Measurements from ENCODE around the gene TSTD2.

Gene TSTD2
- 33.0 to 39.8 (median 37.3) reads per million in 4 experiments for total RNA-seq

- peak; percentile 89 for DNase-seq
These were observed at the start of gene TSTD2, which contains the start of gene NCBP1 for GRCh38 chr9:97632985-97633858. Gene TSTD2 (minus strand): TSS chr9:97633368. CDS start chr9:97627562, 5,806 bp downstream. Gene NCBP1 (plus strand): TSS chr9:97633821. CDS start chr9:97633882, 61 bp downstream.

- no peak for DNase-seq
These were observed 49.1 kb upstream of the TSTD2 start for GRCh38 chr9:97682242-97682641.

- DNase-seq: no peak
These were observed 42.5 kb upstream of the TSTD2 start for GRCh38 chr9:97675655-97676054.

GRCh38 chr9:97673922-97674321 is 40.8 kb upstream of the TSTD2 start:
- no peak for DNase-seq

GRCh38 chr9:97672403-97672802 is 39.2 kb upstream of the TSTD2 start:
- DNase-seq: no peak

GRCh38 chr9:97670586-97670985 is 37.4 kb upstream of the TSTD2 start:
- DNase-seq: no peak

- DNase-seq: no peak
These were observed 35.3 kb upstream of the TSTD2 start for GRCh38 chr9:97668485-97668884.

GRCh38 chr9:97666907-97667686 is 33.9 kb upstream of the TSTD2 start:
- no peak for DNase-seq

GRCh38 chr9:97665742-97666141 is 32.6 kb upstream of the TSTD2 start:
- no peak for DNase-seq

GRCh38 chr9:97660847-97661246 is 27.7 kb upstream of the TSTD2 start:
- no peak for DNase-seq

- no peak for DNase-seq
These were observed 27.2 kb upstream of the TSTD2 start for GRCh38 chr9:97660340-97660739.

- DNase-seq: no peak
These were observed 26.6 kb upstream of the TSTD2 start for GRCh38 chr9:97659771-97660170.

GRCh38 chr9:97658707-97659106 is 25.5 kb upstream of the TSTD2 start:
- no peak for DNase-seq

GRCh38 chr9:97651646-97652045 is 18.5 kb upstream of the TSTD2 start:
- DNase-seq: no peak

GRCh38 chr9:97647996-97648395 is 14.8 kb upstream of the TSTD2 start:
- no peak for DNase-seq

- no peak for DNase-seq
These were observed 12.6 kb upstream of the TSTD2 start for GRCh38 chr9:97645720-97646119.

- no peak for DNase-seq
These were observed 7.2 kb upstream of the TSTD2 start for GRCh38 chr9:97640325-97640724.

- DNase-seq: no peak
These were observed 5.5 kb upstream of the TSTD2 start for GRCh38 chr9:97638666-97639065.

- no peak for DNase-seq
These were observed 3.7 kb upstream of the TSTD2 start for GRCh38 chr9:97636903-97637302.

- no peak for DNase-seq
These were observed 1.9 kb upstream of the TSTD2 start for GRCh38 chr9:97635026-97635425.

- no peak for DNase-seq
These were observed 807 bp upstream of the TSTD2 start for GRCh38 chr9:97633859-97634490.

GRCh38 chr9:97632248-97632984 is 752 bp downstream of the TSTD2 start:
- DNase-seq: peak; percentile 17

- no peak for DNase-seq
These were observed 2.6 kb downstream of the TSTD2 start for GRCh38 chr9:97630591-97630990.
